Loucy (cell line): ENCODE data around the gene OPN3.

ENCODE experiments used
- EZH2phosphoT487 ChIP-seq: fragments of 200-600 bp; IDR thresholded peaks from 2 replicates; pipeline ENCODE4 v1.6.1; 2018; ENCODE audit warnings: antibody characterized with exemption, mild to moderate bottlenecking, moderate library complexity, borderline replicate concordance
- TF ChIP-seq, protein P1 (sequence below): fragments of 200-600 bp; sonication (generic); conservative IDR thresholded peaks from 2 replicates; pipeline ENCODE4 v1.5.1; 2014; ENCODE audit warnings: mild to moderate bottlenecking, antibody characterized with exemption, low read length

DNA sequence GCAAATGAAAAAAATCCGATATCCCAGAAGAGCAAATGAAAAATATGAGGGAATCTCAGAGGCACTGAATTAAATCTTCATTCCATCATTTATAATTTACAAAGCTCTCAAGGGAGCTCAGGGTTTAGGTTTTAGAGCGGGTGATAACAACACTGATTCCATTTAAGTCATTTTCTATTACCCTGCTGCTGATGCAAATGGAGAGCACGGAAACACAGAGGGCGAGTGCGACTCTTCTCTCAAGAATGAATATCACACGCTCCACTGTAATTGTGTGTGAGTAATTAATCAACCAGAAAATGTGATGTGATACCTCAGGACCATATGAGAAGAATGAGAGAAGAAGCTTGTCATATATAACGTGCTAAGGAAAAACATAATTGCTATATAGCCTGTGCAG lies 22.7 kb downstream of the OPN3 start:
- TF ChIP-seq, protein P1, sequence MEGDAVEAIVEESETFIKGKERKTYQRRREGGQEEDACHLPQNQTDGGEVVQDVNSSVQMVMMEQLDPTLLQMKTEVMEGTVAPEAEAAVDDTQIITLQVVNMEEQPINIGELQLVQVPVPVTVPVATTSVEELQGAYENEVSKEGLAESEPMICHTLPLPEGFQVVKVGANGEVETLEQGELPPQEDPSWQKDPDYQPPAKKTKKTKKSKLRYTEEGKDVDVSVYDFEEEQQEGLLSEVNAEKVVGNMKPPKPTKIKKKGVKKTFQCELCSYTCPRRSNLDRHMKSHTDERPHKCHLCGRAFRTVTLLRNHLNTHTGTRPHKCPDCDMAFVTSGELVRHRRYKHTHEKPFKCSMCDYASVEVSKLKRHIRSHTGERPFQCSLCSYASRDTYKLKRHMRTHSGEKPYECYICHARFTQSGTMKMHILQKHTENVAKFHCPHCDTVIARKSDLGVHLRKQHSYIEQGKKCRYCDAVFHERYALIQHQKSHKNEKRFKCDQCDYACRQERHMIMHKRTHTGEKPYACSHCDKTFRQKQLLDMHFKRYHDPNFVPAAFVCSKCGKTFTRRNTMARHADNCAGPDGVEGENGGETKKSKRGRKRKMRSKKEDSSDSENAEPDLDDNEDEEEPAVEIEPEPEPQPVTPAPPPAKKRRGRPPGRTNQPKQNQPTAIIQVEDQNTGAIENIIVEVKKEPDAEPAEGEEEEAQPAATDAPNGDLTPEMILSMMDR, result no peak
- TF ChIP-seq EZH2phosphoT487, result no peak
